Fibroblast of upper back skin (primary cell): ENCODE data around the gene ABHD12B.
"Not testable (repeated sequence)": the region's sequence is repeated elsewhere in the genome, so short reads cannot be mapped to it uniquely, and the experiment has no call there.

Experiments used
- DNase-seq: peaks from one replicate; pipeline ENCODE4 v3.0.0-alpha.2; 2013

Gene ABHD12B

DNA sequence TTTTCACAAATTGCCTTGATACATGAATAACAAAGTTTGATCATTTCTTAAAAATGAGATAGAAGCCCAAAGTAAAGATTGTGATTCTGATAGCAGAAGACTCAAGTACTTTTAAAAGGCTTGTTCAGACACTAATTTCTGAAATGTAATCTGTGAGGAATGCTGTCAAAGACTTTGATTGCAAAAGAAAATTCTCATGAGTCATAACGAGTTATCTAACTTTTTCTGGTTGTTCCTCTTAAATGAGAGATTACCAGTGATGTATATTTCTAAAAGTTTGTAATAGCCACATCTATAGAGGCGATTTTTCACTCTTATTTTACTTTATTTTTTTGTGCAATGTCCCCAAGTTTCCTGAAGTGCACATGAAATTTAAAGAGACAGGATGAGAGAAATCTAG is 65.5 kb downstream of the ABHD12B start:
- peak; percentile 41 for DNase-seq

DNA sequence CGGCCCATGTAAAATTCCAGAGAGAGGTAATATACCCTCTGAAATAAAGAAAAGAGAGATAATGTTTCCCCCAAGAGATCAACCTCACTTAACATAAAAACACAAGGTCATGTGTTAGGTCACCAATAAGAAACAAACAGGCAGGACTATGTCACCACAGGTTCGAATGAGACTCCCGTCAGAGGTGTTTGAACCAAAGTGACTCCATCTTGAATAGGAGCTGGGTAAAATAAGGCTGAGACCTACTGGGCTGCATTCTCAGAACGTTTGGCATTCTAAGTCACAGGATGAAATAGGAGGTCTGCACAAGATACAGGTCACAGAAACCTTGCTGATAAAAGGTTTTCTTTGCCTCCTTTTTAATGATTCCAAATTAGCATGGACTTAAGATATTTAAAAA is 65.9 kb downstream of the ABHD12B start:
- no peak for DNase-seq

DNA sequence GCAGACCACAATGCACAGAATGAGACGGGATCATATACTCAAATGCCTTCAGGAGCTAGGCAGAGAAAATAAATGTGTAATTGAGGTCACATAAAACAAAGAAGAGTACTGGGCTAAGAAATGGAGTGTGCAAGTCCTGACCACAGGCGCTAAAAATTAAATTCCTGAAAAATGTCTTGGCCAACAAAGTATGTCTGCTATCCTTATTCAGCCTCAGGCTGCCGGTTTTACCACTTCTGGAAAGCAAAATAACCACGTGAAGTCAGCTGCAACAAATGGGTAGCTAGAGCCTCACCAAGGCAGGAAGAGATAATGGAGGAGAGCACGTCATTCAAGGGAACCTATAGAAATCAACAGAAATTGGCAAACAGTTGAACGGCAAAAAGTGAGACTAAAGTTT is 69.3 kb downstream of the ABHD12B start:
- DNase-seq: peak; percentile 65

DNA sequence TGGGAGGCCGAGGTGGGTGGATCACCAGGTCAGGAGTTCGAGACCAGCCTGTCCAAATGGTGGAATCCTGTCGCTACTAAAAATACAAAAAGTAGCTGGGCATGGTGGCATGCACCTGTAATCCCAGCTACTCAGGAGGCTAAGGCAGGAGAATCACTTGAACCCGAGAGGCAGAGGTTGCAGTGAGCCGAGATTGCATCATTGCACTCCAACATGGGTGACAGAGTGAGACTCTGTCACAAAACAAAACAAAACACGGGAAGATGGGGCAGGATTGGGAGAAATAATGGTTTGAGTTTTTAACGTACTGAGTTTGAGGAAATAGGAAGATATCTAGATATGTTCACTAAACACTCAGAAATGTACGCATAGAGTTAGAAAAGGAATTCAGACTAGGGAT is 69.8 kb downstream of the ABHD12B start:
- DNase-seq: not testable (repeated sequence)

DNA sequence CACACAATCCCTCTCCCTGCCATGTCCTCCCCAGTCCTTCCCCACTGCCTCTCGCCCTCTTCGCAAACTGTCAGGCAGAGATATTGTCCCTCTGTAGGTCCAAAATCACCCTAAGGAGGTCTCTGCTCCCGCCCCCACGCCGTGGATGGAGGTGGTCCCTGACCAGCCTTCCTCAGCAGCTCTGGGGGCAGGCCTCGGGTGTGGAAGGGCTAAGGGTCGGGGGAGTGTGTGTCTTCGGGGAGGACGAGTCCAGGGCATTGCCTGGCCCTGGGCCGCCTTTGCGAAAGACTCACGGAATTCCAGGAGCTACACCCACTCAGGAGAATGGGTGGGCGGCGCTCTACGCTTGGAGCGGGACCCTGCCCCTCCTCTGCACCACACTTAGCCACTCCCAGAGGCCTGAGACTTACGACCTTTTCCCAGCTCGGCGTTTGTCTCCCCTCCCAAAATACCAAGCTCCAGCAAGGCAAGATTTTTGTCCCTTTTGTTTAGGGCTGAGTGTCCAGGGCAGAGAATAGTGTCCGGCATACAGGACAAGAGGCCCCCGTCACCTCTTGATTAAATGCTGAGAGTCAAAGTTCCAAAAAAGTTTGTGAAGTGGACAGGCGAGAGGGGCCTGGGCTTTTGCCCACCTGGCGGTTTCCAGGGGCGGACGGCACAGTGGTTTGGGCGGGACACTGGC is 71.5 kb downstream of the ABHD12B start:
- DNase-seq: peak; percentile 43

DNA sequence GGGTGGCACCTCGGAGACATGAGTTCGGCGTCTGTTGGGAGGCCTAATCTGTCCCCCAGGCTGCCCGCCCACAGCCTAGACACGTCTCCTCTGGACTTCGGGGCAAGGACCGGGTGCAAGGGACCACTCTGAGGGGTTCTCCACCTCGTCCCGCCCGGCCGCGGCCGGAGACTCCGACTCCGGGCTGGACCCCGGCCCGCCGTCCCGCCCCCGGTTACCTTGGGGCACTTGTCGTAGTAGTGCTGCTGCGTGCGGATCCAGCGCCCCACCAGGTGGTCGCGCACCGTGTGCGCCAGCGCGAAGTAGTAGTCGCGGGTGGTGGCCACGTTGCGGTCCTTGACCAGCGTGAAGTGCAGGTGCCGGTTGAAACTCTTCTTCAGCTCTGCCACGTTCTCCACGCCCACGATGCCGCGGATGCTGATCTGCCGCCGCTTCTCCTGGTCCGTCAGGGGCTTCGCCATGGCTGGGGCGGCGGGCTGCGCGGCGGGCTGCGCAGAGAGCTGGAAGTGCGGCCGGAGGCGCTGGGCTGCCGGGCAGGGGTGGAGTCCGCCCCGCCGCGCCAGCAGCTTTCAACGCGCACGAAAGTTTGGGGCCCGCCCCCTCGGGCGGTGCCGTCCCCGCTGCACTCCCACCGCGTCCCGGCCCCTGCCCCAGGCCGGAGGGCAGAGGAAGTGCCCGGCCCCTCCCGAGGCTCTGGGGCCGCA is 72.2 kb downstream of the ABHD12B start, which contains the start of gene PYGL:
PYGL (minus strand) TSS at position 541 of the 704 bp plus-strand sequence; CDS start at position 461, 80 bp downstream.
- DNase-seq: peak; percentile 60

DNA sequence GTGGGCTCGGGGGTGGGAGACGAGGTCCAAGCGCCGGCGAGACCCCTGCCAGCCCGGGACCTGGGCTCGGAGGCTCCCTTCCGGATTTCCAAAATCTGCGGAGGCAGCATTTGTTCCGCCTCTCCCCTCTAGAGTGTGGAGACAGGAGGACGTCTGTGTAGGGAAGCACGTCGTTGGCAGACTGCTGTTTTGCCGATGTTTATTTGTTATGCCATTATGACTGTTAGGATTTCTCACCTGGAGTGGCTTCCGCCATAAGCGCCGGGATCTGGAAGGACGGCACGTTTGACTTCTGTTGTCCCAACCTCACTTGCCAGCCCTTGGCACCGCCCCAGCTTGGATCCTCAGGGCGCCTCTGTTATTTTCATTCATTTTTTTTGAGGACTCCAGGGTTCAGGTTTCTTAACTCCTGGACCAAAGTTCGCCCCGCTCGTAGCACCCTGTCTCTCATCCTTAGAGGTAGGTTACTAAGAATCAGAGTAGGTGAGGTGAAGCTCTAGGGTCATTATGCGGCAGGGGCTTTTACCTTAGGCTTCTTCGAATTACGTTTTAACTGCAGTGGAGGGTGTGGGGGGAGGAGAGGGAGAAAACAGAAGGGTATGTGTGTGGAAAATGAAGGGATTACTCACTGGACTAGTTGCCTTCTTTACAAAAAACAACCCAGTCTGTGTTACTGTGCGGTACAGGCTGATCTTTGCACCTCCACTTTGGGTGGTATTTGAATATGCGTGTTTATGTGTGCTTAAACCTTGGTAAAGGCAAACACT is 73.0 kb downstream of the ABHD12B start:
- DNase-seq: peak; percentile 11

DNA sequence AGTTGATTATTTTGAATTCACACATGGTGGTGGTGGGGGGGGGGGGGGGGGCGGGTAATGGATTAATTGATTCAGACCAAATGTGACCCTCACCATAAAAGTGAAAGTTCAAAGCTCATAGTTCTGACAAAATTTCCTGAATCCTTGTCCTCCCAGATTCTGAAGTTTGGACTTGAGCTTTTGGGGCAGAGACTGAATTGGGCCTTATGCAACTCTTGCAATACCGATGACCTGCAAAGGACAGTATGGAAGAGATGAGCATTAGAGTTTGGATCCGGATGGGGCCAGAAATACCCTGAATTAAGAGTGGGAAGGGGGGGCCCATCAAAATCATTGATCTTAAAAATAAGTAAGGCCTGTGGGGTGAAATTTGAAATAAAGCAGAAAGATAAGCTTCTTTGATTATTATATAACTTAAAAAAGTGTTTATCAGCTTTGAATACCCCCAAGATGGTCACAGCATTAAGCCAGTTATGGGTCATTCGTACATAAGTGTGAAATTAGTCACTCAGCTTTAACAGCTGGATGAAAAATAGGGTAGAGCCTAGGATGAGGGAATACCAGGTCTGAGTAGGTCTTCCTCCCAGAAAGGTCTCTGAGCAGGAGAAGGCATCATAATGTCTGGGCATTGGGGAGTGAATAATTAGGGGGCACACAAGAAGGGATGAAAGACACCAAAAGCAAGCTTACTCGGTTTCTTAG is 74.5 kb downstream of the ABHD12B start:
- DNase-seq: no peak

DNA sequence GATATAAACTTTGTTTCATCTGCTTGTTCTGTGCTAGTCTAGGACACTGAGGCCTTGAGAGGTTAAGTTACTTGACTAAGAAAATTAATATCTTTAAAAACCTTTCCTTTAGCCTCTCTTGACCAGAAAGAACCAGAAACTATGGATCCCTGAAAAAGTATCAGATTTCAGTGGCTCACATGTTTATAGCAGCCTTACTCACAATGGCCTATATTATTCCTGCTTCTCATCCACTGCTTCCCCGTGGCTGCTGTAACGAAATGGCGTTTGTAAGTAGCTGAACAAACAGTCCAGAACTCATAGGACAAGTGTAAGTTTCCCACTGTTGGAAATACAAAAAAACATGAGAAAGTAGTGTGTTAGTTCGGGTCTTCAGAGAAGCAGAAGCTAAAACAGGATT is 75.6 kb downstream of the ABHD12B start:
- peak; percentile 20 for DNase-seq

DNA sequence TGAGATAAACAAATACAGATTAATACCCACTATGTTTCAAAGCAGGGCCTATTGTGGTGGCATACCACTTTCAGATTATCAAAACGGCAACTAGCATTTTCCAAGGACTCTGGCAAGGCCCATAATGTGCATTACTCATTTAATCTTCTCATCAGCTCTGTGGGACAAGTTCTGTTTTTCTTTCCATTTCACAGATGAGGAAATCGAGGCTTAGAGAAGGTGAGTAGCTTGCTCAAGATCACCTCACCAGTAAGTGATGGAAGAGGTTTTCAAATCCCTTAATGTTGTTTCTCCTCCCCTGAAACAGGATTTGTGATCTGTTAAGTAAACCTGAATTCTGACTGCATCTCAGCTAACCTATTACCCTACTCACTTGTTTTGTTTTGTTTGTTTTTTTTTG is 76.4 kb downstream of the ABHD12B start:
- no peak for DNase-seq

DNA sequence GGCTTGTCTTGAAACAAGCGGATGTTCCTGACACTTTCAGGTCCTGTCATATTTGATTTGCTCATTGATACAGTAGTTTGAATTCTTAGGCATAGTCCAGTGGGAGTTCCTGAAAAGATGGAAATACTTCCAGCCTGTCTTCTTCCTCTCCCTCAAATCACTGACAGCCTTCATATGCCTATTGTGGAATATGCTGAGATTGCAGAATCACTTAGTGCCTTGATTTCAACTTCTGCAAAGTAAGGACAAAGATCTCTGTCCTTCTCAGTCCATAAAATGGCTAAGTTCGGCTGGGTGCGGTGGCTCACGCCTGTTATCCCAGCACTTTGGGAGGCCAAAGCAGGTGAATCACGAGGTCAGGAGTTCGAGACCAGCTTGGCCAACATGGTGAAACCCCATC is 79.2 kb downstream of the ABHD12B start:
- DNase-seq: no peak

DNA sequence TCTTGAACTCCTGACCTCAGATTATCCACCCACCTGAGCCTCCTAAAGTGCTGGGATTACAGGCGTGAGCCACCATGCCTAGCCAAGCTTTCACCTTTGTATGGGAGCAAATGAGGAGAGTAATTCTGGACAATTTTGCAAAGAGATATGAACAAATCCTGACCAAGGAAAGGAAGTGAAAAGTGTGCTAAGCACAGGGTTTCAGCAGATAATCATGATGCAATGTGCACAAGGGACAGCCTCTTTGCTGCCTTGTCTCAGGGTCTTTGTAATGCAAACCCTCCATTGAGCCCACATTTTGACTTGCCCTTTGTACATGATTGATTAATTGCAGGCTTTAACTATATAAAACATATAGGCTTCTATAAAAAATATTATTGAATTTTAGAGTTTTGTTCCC is 81.6 kb downstream of the ABHD12B start:
- no peak for DNase-seq
